ENCODE data around the gene PAK5.

Gene PAK5

DNA sequence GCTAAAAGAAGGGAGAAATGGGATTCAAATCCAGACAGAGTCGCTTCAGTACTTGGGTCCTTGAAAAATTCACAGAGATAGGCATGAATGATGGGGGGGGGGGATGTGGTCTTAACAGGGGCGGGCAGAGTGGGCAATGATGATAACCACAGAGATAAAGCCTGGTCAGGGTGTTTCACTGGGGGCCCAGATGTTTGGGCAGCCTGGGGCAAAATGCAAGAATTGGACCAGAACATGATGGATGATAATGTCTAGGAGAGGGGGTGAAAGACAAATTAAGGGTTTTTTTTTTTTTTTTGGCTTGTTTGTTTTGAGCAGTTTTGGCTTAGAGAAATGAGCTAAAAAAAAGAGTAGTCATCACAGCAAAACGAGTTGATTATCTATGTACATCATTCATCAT is 267.1 kb downstream of the PAK5 start:
- no peaks in the 10 kb centered on the region for H3K9me3 ChIP-seq
- H3K4me3 ChIP-seq (ENCODE audit: low read depth in 1 of 2, low read length in 1 of 2), result no peak overlapping the region
- H3K4me1 ChIP-seq (ENCODE audit: control insufficient read depth in 1 of 2, insufficient read depth in 1 of 2, low read depth in 1 of 2, low read length in 1 of 2), result no peaks in the 10 kb centered on the region
- H3K27ac ChIP-seq, result no peak overlapping the region
- peaks cover 22% of the 10 kb centered on the region for H3K27me3 ChIP-seq
- no peaks in the 10 kb centered on the region for H3K36me3 ChIP-seq
- TF ChIP-seq CTCF (IDR thresholded peaks at IDR 0.05), result no peak

DNA sequence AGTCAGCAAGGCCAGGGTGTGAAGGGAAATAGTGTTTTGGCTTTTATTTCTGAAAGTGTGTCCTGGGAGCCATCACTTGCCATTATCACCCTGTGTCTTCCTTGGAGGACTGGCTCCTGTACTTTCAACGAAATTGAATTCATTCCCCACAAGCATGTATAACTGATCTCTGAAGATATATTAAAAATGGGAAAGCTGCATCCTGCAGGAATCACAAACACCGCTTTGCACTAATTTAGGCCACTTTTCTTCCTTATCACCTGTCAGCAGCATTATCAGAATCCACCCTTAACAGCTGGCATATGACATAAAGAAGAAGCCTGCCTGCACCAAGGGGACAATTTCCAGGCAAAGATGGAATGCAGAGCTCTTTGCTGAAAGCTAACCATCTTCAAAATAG is 268.3 kb downstream of the PAK5 start:
- Histone ChIP-seq H3K27ac (no peak overlapping the region), H3K4me3 (ENCODE audit: low read depth in 1 of 2, low read length in 1 of 2) (no peak overlapping the region), H3K36me3 (no peaks in the 10 kb centered on the region), H3K9me3 (no peaks in the 10 kb centered on the region), H3K27me3 (peaks cover 22% of the 10 kb centered on the region), H3K4me1 (ENCODE audit: control insufficient read depth in 1 of 2, insufficient read depth in 1 of 2, low read depth in 1 of 2, low read length in 1 of 2) (no peaks in the 10 kb centered on the region)
- TF ChIP-seq CTCF (IDR thresholded peaks at IDR 0.05), result no peak

GRCh38 chr20:9566977-9567376 is 271.9 kb downstream of the PAK5 start:
- no peaks in the 10 kb centered on the region for H3K27me3 ChIP-seq
- no peaks in the 10 kb centered on the region for H3K36me3 ChIP-seq
- no peak overlapping the region for H3K4me3 ChIP-seq (ENCODE audit: low read depth in 1 of 2, low read length in 1 of 2)
- H3K4me1 ChIP-seq (ENCODE audit: control insufficient read depth in 1 of 2, insufficient read depth in 1 of 2, low read depth in 1 of 2, low read length in 1 of 2), result no peaks in the 10 kb centered on the region
- TF ChIP-seq CTCF (IDR thresholded peaks at IDR 0.05), result no peak
- no peaks in the 10 kb centered on the region for H3K9me3 ChIP-seq
- H3K27ac ChIP-seq, result no peak overlapping the region

DNA sequence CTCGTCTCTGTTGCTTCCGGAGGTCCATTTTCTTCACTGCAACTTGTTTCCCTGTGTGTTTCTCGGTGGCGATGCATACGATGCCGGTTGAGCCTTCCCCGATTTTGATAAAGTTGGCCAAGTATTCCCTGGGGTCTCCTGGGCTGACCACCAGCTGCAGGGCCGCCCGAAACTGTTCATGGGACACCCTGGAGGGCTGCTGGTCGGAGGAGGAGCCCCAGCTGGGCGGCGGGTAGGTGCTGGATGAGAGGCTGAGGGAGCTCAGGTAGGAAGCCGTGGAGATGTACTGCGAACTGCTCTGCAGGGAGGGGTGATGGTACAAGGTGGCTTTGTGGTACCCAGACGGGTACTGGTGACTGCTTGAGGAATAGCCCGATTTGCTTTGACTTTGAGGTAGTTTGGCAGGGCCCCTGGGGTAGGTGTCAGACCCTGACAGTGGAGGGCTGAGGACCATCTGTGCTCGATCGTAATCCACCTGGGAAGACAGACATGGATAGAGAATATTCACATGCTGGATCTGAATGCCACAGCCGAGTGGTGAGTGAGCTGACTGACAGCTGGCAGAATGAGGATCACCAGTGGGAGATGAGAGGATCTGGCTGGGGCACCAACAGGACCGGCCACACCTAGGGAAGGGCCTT is 272.8 kb downstream of the PAK5 start:
- no peaks in the 10 kb centered on the region for H3K27me3 ChIP-seq
- H3K27ac ChIP-seq, result no peak overlapping the region
- no peak overlapping the region for H3K4me3 ChIP-seq (ENCODE audit: low read depth in 1 of 2, low read length in 1 of 2)
- no peak for TF ChIP-seq CTCF (IDR thresholded peaks at IDR 0.05)
- no peaks in the 10 kb centered on the region for H3K9me3 ChIP-seq
- H3K36me3 ChIP-seq, result no peaks in the 10 kb centered on the region
- no peaks in the 10 kb centered on the region for H3K4me1 ChIP-seq (ENCODE audit: control insufficient read depth in 1 of 2, insufficient read depth in 1 of 2, low read depth in 1 of 2, low read length in 1 of 2)

- no peaks in the 10 kb centered on the region for H3K36me3 ChIP-seq
- no peak for TF ChIP-seq CTCF (IDR thresholded peaks at IDR 0.05)
- H3K4me3 ChIP-seq (ENCODE audit: low read depth in 1 of 2, low read length in 1 of 2), result no peak overlapping the region
- peaks cover 7% of the 10 kb centered on the region for H3K27me3 ChIP-seq
- H3K27ac ChIP-seq, result no peak overlapping the region
- H3K9me3 ChIP-seq, result no peaks in the 10 kb centered on the region
- no peaks in the 10 kb centered on the region for H3K4me1 ChIP-seq (ENCODE audit: control insufficient read depth in 1 of 2, insufficient read depth in 1 of 2, low read depth in 1 of 2, low read length in 1 of 2)
Observed at GRCh38 chr20:9557411-9557810, 281.5 kb downstream of the PAK5 start.

DNA sequence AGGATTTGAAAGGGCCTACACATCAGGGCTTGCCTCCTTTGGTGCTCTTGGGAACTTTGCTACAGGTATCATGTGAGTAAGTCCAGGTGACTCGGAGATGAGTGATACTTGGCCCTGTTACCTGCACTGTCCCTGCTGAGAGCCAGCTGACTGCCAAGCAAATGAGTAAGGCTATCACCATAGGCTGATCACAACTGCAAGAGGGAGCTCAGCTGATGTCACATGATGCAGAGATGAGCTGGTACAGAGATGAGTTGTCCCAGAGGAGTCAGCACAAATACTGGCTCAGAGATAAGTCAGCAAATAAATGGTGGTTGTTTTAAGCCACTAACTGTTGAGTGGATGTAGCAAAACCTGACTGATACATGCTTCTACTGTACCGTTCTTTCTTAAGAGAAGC is 283.1 kb downstream of the PAK5 start:
- TF ChIP-seq CTCF (IDR thresholded peaks at IDR 0.05), result no peak
- H3K27me3 ChIP-seq, result peaks cover 7% of the 10 kb centered on the region
- no peaks in the 10 kb centered on the region for H3K9me3 ChIP-seq
- no peaks in the 10 kb centered on the region for H3K4me1 ChIP-seq (ENCODE audit: control insufficient read depth in 1 of 2, insufficient read depth in 1 of 2, low read depth in 1 of 2, low read length in 1 of 2)
- H3K4me3 ChIP-seq (ENCODE audit: low read depth in 1 of 2, low read length in 1 of 2), result no peak overlapping the region
- H3K36me3 ChIP-seq, result no peaks in the 10 kb centered on the region
- no peak overlapping the region for H3K27ac ChIP-seq
